ENCODE measurements around the gene PRDM2. TPM values are rescaled to one million over a fixed set of nuclear protein-coding genes. Genes with fewer than 3 reads are reported as not detected.

Gene PRDM2
- total RNA-seq, 2 donors from 2014 or later = 43.0 to 45.4 TPM

DNA sequence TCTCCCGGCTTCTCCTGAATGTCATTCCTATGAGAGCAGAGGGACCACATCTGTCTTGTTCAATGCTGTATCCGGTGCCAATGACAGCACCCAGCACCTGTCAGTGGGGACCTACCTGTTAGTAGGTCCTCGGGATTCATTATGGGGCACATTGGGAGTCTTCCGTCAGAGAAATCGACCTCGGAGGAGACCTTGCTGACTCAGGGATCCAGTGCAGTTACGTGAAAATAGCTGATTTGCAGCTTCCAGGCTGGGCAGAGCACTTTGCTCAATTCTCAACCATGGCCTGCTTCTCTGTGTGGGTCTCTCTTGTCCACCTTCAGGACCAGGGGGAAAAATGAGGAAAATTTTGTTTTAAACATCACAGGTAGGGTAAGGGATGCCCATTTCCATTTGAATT is 130.2 kb downstream of the PRDM2 start:
- H3K4me3 ChIP-seq = no peak overlapping the region
- no peaks in the 10 kb centered on the region for H3K9me3 ChIP-seq
- DNase-seq (ENCODE audit: low spot score) (no peak), ATAC-seq (ENCODE audit: insufficient number of reproducible peaks, low FRiP score, low read depth) (no peak)
- H3K4me1 ChIP-seq (ENCODE audit: control insufficient read depth in 1 of 2, low read depth in 2 of 2) = no peaks in the 10 kb centered on the region
- TF ChIP-seq, protein P1, sequence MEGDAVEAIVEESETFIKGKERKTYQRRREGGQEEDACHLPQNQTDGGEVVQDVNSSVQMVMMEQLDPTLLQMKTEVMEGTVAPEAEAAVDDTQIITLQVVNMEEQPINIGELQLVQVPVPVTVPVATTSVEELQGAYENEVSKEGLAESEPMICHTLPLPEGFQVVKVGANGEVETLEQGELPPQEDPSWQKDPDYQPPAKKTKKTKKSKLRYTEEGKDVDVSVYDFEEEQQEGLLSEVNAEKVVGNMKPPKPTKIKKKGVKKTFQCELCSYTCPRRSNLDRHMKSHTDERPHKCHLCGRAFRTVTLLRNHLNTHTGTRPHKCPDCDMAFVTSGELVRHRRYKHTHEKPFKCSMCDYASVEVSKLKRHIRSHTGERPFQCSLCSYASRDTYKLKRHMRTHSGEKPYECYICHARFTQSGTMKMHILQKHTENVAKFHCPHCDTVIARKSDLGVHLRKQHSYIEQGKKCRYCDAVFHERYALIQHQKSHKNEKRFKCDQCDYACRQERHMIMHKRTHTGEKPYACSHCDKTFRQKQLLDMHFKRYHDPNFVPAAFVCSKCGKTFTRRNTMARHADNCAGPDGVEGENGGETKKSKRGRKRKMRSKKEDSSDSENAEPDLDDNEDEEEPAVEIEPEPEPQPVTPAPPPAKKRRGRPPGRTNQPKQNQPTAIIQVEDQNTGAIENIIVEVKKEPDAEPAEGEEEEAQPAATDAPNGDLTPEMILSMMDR (IDR thresholded peaks at IDR 0.05) = no peak
- no peaks in the 10 kb centered on the region for H3K27me3 ChIP-seq (replicated peaks; ENCODE audit: insufficient read depth)
- H3K36me3 ChIP-seq = no peaks in the 10 kb centered on the region
- H3K27ac ChIP-seq = no peak overlapping the region

DNA sequence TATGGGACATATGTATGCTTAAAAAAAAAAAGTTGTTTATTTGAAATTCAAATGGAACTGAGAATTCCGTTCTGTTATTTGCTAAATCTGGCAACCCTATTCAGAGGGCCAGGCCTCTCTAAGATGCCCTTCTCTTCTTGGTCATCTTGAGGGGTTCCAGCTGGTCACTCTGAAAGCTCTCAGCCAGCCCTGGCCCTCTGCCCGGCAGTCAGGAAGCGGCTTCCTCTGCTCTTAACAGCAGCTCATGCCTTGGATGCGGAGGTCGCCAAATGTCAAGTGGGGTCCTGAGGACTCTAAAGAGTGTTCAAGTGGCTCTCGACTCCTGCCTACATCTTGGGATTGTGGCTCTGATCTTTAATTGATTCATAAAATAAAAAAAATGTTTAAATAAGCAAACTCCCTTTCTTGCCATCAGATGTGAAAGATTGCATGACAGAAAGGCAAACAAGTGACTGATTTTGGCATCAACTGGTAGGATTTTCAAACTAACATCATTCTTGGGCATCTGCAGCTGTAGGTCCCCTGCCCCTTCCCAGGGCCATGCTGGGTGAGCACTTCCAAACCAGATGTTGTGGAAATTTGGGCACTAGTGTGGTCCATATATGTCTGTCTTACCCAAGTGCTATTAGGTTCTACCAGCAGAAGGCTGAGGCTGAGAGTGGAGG is 130.8 kb downstream of the PRDM2 start:
- Histone ChIP-seq H3K27ac (no peak overlapping the region), H3K27me3 (replicated peaks; ENCODE audit: insufficient read depth) (no peaks in the 10 kb centered on the region), H3K4me3 (no peak overlapping the region), H3K4me1 (ENCODE audit: control insufficient read depth in 1 of 2, low read depth in 2 of 2) (no peaks in the 10 kb centered on the region), H3K9me3 (no peaks in the 10 kb centered on the region), H3K36me3 (no peaks in the 10 kb centered on the region)
- ATAC-seq (ENCODE audit: insufficient number of reproducible peaks, low FRiP score, low read depth) (no peak), DNase-seq (ENCODE audit: low spot score) (no peak)
- TF ChIP-seq, protein P1 (IDR thresholded peaks at IDR 0.05) = no peak

DNA sequence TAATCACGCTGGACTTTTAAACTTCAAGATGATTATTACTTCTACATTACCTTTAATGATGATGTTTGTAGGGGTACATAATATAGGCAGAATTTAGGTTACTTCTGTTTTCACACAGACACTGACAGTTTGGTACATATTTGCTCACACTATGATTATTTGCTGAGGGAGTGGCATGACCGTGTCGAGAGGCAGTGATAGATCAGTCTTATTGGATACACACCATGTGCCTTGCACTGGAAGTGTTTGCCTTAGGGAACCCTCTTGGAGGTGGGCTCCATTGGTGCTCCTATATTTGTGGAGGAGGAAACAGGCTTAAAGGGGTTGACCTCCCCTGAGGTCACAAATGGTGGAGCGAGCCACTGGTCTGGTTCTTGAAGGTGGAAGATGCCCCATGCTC is 132.1 kb downstream of the PRDM2 start:
- Histone ChIP-seq H3K4me1 (ENCODE audit: control insufficient read depth in 1 of 2, low read depth in 2 of 2) (no peaks in the 10 kb centered on the region), H3K36me3 (no peaks in the 10 kb centered on the region), H3K4me3 (no peak overlapping the region), H3K9me3 (no peaks in the 10 kb centered on the region), H3K27ac (no peak overlapping the region), H3K27me3 (replicated peaks; ENCODE audit: insufficient read depth) (no peaks in the 10 kb centered on the region)
- DNase-seq (ENCODE audit: low spot score) = no peak
- TF ChIP-seq, protein P1 (IDR thresholded peaks at IDR 0.05) = no peak
- no peak for ATAC-seq (ENCODE audit: insufficient number of reproducible peaks, low FRiP score, low read depth)

DNA sequence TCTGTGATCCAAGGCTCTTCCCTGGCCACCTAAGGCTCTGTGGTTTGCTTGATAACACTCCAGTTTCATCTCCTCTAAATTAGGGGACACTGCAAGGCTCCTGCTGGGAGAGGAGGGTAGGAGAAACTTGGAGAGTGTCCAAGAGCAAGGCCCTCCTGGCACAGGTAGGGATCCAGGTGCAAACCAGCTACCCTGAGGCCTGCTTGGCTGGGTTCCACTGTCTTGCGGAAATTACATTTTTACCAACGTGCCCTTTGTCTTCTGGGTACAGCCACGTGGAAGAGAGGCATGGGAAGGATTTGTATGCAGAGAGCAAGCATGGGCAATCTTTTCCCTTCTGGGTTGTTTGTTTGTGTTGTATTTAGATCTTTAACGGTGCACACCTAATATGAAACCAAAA is 132.5 kb downstream of the PRDM2 start:
- Histone ChIP-seq H3K4me1 (ENCODE audit: control insufficient read depth in 1 of 2, low read depth in 2 of 2) (no peaks in the 10 kb centered on the region), H3K4me3 (no peak overlapping the region), H3K27me3 (replicated peaks; ENCODE audit: insufficient read depth) (no peaks in the 10 kb centered on the region), H3K27ac (no peak overlapping the region), H3K9me3 (no peaks in the 10 kb centered on the region), H3K36me3 (no peaks in the 10 kb centered on the region)
- DNase-seq (ENCODE audit: low spot score) (no peak), ATAC-seq (ENCODE audit: insufficient number of reproducible peaks, low FRiP score, low read depth) (no peak)
- TF ChIP-seq, protein P1 (IDR thresholded peaks at IDR 0.05) = no peak

DNA sequence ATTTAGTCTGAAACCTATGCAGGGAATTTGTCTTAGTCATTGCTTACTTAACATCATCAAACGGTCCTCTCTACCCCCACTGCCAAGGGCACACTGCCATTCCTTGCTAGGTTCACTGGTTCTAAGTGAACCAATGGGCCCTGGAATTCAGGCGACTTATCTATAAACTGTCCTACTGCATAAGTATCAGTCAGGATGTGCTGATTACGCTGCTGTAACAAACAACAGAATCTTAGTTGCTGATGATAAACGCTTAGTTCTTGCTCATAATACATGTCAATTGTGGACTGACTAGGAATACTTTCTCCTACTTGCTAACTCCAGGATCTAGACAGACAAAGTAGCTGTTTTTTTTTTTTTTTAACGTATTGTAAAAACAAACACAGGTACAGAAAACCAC is 136.1 kb downstream of the PRDM2 start:
- H3K27ac ChIP-seq = no peak overlapping the region
- no peak for DNase-seq (ENCODE audit: low spot score)
- H3K27me3 ChIP-seq (replicated peaks; ENCODE audit: insufficient read depth) = no peaks in the 10 kb centered on the region
- H3K4me1 ChIP-seq (ENCODE audit: control insufficient read depth in 1 of 2, low read depth in 2 of 2) = no peaks in the 10 kb centered on the region
- H3K36me3 ChIP-seq = no peaks in the 10 kb centered on the region
- no peaks in the 10 kb centered on the region for H3K9me3 ChIP-seq
- ATAC-seq (ENCODE audit: insufficient number of reproducible peaks, low FRiP score, low read depth) = no peak
- TF ChIP-seq, protein P1 (IDR thresholded peaks at IDR 0.05) = no peak
- no peak overlapping the region for H3K4me3 ChIP-seq

All from thoracic aorta (tissue), 2 donors.